ENCODE measurements around the gene DEGS2.
"Not testable (repeated sequence)": the region's sequence is repeated elsewhere in the genome, so short reads cannot be mapped to it uniquely, and the experiment has no call there.

DNA sequence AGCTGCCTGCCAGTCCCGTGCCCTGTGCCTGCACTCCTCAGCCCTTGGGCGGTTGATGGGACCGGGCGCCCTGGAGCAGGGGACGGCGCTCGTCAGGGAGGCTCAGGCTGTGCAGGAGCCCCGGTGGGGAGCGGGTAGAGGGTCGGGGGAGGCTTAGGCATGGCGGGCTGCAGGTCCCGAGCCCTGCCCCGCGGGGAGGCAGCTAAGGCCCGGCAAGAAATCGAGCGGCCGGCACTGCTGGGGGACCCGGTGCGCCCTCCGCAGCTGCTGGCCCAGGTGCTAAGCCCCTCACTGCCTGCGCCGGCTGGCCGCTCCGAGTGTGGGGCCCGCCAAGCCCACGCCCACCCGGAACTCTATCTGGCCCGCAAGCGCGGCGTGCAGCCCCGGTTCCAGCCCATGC is 48.7 kb upstream of the DEGS2 start:
- TF ChIP-seq, protein P1, sequence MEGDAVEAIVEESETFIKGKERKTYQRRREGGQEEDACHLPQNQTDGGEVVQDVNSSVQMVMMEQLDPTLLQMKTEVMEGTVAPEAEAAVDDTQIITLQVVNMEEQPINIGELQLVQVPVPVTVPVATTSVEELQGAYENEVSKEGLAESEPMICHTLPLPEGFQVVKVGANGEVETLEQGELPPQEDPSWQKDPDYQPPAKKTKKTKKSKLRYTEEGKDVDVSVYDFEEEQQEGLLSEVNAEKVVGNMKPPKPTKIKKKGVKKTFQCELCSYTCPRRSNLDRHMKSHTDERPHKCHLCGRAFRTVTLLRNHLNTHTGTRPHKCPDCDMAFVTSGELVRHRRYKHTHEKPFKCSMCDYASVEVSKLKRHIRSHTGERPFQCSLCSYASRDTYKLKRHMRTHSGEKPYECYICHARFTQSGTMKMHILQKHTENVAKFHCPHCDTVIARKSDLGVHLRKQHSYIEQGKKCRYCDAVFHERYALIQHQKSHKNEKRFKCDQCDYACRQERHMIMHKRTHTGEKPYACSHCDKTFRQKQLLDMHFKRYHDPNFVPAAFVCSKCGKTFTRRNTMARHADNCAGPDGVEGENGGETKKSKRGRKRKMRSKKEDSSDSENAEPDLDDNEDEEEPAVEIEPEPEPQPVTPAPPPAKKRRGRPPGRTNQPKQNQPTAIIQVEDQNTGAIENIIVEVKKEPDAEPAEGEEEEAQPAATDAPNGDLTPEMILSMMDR (IDR thresholded peaks at IDR 0.05), result not testable (repeated sequence)
- not testable (repeated sequence) for TF ChIP-seq EZH2 (IDR thresholded peaks at IDR 0.05; ENCODE audit: borderline replicate concordance, insufficient read depth, low read depth, low read length, poor library complexity, severe bottlenecking)

Measured in B cell (primary cell).